Right ventricle myocardium inferior (tissue), 1 donor: Measurements from ENCODE around the gene MAST3. TPM values are rescaled to one million over a fixed set of nuclear protein-coding genes. Genes with fewer than 3 reads are reported as not detected.
A peak's percentile ranks its signal among the peaks of the same experiment; 100 is the strongest.
"Not testable (repeated sequence)": the region's sequence is repeated elsewhere in the genome, so short reads cannot be mapped to it uniquely, and the experiment has no call there.

Source experiments
- ATAC-seq: fragments of 200-7000 bp; cut with Tn5 transposase; one replicate; pipeline ENCODE4 v1.9.1; 2020; ENCODE audit warnings: mild to moderate bottlenecking, moderate library complexity
- DNase-seq: peaks from one replicate; pipeline ENCODE4 v3.0.0; 2021; ENCODE audit errors: missing footprints
- intact Hi-C: fragments of 100-400 bp; cut with DNase I; formaldehyde crosslinking; loops from one replicate; pipeline ENCODE4 v1.11.0; 2022
- total RNA-seq: library from RNA; stranded (reverse); fragmentation: NEBNext Ultra II Directional; extraction: Animal tissue kit (Norgen Biotek cat#: 25700); gene quantifications from one replicate; pipeline ENCODE4 v1.2.1, GENCODE V29; 2021
- donor health status: DM: no; HTN: yes; CAD: no; lungs with severe emphysema.

The MAST3 gene
- total RNA-seq, 1 donor from 2014 or later = 5.5 TPM

DNA sequence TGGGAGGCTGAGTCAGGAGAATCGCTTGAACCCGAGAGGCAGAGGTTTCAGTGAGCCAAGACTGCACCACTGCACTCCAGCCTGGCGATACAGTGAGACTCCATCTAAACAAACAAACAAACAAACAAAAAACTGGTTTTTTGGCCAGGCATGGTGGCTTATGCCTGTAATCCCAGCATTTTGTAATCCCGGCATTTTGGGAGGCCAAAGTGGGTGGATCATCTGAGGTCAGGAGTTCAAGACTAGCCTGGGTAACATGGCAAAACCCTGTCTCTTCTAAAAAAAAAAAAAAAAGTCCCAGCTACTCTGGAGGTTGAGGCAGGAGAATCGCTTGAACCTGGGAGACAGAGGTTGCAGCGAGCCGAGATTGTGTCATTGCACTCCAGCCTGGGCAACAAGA, 7.7 kb downstream of the MAST3 start:
- intact Hi-C loops, DNase-seq, ATAC-seq: not testable (repeated sequence)

DNA sequence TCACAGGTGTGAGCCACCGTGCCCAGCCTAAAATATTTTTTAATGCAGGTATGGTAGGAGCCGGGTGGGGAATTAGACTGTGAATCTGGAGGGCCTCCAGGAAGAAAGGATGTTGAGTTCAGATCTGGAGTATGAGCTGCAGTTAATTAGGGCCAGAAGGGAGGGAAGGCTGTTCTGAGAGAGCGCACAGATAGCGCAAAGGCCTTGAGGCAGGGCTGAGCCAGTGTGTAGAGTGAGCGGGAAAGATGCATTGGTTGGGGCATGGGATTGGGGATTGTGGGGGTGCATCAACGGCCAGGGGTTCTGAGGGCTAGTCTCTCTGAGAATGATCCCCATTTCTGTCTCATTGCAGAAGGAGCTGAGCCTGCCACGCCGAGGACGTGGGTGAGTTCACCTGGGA, 9.7 kb downstream of the MAST3 start:
- DNase-seq (no peak), ATAC-seq (no peak)
- intact Hi-C loops = no loop called here

DNA sequence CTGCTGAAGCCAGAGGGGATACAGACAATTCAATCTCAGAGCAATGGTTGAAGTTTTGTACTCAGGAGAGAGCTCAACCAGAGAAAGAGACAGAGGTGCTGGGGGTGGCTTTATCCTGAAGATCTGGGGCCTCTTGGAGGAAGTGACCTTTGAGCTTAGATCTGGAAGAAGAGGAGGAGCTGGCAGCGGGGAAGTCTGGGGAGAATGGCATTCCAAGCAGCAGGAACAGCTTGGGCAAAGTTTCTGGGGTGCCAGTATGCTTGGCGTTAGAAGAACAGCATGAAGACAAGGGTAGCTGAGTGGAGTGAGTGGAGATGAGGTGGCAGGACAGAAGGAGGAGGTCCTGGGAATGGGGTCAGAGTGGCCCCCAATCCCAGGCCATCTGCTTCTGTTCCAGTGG, 11.3 kb downstream of the MAST3 start:
- ATAC-seq (no peak), DNase-seq (no peak)
- intact Hi-C loops = no loop called here

DNA sequence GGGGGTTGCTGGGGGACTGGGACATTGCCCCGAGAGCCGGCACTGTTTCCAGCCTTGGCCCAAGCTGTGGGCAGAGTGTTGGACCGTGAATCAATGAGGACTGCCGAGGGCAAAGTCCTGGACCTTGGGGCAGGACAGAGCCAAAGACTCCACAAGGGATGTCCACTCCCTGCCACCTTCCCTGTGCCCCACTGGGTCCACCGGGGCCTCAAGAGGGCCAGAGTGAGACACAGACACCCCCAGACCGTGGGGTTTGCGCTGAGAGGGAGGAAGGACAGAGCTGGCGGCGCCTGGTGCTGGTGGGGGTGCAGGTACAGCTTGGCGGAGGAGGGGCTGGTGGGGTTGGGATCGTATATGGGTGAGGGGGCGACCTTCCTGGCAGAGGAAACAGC, 11.8 kb downstream of the MAST3 start:
- DNase-seq = peak; percentile 64
- ATAC-seq = no peak
- intact Hi-C loops = no loop called here

DNA sequence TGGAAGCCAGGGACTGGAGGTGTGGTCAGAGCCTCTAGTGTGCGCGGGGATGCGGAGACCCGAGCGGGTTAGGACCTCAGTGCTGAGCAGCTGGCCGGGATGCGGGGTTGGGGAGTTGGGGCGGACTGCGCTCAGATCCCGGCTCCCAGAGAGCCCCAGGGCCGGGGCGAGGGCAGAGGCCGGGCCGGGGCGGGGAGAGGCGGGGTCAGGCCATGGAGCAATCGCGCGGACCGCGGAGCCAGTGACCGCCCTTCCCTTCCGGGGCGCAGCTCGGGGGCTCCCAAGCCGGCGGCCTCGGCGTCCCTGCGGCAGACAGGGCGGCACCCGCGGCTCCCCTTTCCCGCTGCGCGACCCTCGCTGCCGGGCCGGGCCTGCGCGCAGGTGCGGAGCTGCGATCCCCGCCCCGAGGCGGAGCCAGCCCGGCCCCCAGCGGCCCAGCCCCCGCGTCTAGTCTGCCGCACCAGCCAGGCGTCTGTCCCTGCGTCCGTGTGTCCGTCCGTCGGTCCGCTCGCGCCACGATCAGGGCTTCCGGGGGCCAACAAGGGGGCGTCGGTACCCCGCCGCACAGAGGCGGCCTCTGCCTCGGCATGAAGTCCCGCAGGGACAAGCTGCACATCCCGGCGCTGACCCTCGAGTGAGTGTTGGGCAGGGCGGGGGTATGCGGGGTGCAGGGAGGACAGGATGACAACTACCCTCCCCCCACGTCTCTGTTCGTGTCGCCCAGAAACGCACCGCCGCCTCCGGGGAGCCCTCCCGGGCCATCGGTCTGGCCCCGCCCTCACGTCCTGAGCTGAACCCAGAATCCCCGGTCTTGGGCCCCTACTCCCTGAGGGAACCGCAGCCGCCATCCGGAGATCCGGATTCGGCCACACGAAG, 12.4 kb downstream of the MAST3 start:
- intact Hi-C loops = no loop called here
- peak; percentile 81 for ATAC-seq
- DNase-seq = peak; percentile 92

DNA sequence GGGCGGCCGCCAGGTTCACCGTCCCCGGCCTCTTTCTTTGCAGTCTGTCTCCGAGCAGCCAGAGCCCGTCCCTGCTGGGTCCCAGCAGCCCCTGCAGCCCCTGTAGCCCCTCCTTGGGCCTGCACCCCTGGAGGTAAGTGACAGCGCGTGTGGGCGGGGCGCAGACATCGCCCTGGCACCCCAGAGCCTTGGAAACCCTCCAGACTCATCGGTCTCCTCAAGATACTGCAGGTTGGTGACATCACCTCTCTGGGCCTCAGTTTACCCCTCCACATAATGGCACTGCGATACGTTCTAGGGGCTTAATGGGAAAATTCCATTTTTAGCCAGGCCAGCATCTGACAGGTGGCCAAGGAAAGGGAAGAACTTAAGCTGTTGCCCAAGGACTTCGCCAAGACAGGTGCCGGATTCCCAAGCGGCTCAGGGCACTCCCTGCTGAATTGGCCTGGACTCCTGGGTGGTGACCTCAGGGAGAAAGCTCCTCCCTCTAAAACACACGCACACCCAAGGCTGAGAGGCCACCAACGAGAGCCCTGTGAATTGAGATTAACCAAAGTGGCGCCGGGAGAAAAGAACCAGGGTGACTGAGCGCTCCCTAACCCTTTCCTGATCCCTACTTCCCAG, 13.1 kb downstream of the MAST3 start:
- intact Hi-C loops = no loop called here
- DNase-seq (peak; percentile 40), ATAC-seq (no peak)

DNA sequence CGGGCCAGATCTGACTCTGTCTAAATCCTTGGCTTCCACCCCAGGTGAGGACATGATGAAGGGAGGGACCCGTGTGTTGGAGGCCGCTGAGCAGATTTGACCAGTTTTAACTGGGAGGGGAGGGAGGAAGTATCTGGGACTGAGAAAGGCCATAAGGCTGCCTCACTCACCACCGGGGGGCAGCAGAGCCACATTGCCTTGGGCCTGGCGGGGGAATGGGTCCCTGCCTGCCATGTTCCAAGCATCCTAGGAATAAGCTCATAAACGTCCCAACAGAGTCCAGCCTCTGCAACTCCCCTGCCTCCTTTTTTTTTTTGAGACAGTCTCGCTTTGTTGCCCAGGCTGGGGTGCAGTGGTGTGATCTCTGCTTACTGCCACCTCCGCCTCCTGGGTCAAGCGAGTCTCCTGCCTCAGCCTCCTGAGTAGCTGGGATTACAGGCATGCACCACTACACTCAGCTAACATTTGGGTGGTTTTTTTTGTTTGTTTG, 15.5 kb downstream of the MAST3 start:
- peak; percentile 70 for ATAC-seq

DNA sequence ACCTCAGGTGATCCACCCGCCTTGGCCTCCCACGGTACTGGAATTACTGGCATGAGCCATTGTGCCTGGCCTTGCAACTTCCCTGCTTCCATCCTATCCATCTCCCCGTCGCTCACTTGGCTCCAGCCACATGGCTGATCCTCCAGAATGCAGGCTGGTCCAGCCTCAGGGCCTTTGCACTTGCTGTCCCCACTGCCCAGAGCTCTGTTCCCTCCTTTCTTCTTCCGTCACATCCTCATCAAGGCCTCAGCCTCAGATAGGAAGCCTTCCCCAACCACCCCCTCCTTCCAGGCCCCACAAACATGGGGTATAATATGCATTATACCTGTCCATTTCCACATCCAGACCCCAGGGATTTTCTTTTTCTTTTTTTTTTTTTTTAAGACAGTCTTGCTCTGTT, 16.2 kb downstream of the MAST3 start:
- DNase-seq (peak; percentile 47), ATAC-seq (no peak)
- intact Hi-C loops = loop anchor here (1.0 to 2.0 kb wide), 2 partner anchors 55 to 138 kb away; no protein-coding TSS in a partner anchor

More for the DNA sequence above, 15.5 kb downstream of the MAST3 start:
- DNase-seq = peak; percentile 91
- intact Hi-C loops = loop anchor here (1.0 to 2.0 kb wide), 2 partner anchors 56 to 139 kb away; no protein-coding TSS in a partner anchor

DNA sequence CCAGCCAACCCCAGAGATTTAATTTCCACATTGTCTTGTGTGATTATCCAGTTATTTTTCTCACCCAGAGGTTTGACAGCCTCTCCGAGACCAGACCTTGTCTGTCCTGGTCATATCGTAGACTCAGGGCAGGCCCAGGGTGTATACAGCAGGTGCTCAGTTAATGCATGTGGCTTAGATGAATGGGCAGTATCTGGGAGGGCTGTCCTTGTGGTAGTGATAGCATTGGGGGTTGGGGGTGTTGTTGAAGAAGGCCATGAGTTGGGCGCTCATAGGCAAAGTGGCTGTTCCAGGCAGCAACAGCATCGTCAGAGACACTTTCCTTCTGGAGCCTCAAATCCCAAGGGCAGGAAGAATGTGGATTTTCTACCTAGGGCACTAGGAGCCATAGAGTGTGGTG, 16.9 kb downstream of the MAST3 start:
- DNase-seq (peak; percentile 4), ATAC-seq (no peak)
- intact Hi-C loops = no loop called here

DNA sequence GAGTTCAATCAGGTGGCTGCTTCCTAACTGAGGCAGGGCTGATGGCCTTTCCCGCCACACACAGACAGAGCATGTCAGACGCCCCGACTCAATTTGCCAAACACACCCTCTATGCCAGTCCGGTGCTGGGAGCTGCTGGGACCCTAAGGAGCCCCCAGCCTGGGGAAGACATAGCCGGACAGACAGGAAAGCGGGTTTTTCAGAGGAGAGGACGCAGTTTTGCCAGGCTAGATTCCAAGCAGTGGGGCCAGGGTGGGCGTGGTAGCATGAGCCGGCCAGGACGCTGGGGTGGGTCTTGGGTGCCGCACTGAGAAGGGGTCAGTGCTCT, 19.8 kb downstream of the MAST3 start:
- DNase-seq (no peak), ATAC-seq (no peak)
- intact Hi-C loops = no loop called here

DNA sequence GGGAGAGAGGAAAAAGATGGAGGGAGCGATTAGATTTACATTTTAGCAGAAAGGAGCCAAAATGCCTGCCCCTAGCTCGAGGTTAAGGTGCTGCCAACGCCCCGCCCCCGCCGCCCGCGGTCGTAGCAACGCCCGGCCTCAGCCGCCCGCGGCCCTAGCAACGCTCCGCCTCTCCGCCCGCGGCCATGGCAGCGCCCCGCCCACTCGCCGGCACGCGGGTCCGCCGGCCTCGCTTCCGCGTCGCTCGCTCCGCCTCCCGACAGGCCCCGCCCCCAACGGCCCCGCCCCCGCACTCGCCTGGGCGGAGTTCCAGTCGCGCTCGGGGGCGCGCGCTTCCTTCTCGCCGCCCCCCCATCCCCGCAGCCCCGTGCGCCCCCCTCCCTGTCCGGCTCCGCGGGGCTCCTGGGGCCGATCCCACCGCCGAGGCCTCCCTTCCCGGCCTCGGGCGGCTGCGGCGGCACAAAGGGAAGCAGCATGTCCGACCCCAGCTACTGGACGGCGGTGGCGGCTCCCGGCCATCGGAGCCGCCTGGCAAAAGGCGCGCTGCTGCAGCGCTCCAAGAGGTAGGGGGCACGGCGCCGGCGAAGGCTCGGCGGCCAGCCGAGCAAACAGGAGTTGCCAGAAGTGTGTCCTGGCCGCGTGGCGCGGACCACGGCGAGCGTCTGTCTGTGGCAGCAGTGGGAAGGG, 20.3 kb downstream of the MAST3 start:
- peak; percentile 95 for ATAC-seq

DNA sequence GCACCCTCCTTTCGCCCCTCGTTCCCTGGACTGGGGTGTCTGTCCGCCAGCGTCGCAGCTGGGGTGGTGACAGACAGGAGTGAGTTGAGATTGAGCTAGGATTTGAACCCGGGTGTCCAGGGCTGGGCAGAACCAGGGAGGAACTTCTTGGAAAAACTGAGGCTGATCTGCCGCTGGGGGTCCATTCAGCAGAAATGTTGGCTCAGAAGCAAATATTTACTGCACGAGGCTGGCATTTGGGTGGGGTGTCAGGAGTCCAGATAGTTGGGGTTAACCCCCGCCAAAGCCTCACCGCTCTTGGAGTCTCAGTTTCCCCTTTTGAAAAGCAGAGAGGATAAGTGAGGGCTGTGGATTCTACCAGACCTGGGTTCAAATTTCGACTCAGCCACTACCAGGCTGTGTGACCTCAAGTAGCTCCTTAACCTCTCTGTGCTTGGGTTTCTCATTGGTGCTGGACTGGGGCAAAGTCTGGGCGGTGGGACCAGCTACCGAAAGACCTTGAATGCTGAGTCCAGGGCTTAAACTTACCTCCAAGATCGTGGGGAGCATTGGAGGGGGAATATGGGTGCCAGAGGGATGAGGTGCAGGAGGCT, 20.9 kb downstream of the MAST3 start:
- no peak for ATAC-seq
- intact Hi-C loops = loop anchor here (2.0 kb wide), 1 partner anchor 34 kb away; the partner anchor contains the start of gene PIK3R2
- DNase-seq = peak; percentile 23

More for the DNA sequence above, 20.3 kb downstream of the MAST3 start:
- peak; percentile 95 for DNase-seq
- intact Hi-C loops = loop anchor here (2.0 kb wide), 1 partner anchor 35 kb away; the partner anchor contains the start of gene PIK3R2

DNA sequence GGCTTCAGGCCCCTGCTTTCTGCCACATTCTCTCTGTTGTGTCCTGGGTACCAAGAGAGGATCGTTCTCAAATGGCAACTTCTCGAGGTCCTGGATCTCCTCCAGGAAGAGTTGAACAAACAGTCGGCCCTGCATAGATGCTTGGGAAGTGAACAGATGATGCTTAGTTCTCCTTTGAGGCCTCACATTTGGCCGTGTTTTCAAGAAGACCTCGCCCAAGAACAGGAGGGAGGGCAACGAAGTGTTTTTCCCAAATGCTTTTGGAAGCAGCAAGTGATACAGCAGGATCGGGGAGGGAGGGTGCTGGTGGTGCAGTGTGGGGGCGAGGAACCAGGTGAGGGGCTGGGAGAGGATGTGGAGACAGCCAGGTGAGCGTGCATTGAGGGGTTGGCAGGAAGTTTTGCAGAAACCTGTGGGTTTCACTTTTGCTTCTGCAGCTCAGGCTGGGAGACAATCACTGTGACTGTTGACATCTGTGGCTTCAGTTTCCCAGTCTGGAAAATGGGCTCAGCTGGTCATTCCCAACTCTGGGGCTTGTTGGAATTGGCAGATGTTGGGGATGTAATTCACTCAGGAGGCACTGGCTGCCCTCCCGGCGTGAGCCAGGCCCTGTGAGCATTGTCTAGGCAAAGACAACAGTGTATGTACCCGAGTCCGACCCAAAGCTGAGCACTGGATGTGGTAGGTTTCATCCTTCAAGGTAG, 21.6 kb downstream of the MAST3 start:
- intact Hi-C loops = loop anchor here (2.0 kb wide), 1 partner anchor 34 kb away; the partner anchor contains the start of gene PIK3R2
- no peak for ATAC-seq
- peak; percentile 41 for DNase-seq

DNA sequence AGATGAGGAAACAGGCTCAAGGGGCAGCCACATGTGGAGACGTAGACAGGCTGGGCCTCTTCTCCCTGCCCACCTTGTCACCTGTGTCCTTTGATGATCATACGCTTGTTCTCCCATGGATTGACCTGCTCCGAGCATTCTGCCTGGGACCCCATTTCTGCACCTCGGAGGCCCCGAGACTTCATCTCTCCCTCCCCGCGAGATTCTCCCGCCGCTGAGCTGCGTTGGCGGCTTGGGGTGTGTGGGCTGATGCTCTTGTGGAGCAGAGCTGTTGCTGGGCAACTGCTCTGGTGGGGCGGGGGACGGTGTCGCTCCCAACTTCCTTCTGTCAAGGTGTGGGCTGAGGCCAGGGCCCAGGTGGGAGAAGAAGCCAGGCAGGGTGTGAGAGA, 22.1 kb downstream of the MAST3 start:
- DNase-seq (peak; percentile 50), ATAC-seq (no peak)
- intact Hi-C loops = loop anchor here (2.0 kb wide), 1 partner anchor 33 kb away; the partner anchor contains the start of gene PIK3R2

DNA sequence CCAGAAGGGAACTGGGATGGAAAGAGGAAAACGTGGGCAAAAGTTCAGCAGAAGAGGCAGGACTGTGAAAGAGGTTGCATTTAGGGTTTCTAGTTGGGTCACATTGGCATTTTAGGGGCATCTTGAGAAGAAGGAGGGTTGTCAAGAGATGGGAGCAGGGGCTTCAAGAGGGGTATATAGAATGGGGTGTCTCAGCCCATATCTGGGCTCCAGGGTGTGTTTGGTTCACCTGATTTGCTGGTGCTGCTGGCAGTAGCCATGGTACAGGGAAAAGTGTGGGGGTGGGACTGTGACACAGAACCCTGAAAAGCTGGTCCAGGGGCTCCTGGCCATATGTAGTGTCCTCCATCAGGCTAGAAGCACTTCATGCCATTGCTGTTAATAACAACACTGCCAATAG, 22.5 kb downstream of the MAST3 start:
- intact Hi-C loops = no loop called here
- no peak for DNase-seq
- no peak for ATAC-seq

DNA sequence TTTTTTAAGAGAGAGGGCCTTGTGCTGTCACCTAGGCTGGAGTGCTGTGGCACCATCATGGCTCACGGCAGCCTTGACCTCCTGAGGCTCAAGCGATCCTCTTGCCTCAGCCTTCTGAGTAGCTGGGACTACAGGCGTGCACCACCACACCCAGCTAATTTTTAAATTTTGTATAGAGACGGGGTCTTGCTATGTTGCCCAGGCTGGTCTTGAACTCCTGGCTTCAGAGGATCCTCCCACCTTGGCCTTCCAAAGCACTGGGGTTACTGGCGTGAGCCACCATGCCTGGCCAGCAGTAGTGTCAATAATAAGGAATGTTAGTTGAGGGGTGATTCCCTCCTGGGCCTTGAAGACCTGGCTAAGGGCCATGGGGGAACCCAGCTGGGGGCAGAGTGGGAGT, 23.6 kb downstream of the MAST3 start:
- intact Hi-C loops = no loop called here
- peak; percentile 40 for DNase-seq
- no peak for ATAC-seq

DNA sequence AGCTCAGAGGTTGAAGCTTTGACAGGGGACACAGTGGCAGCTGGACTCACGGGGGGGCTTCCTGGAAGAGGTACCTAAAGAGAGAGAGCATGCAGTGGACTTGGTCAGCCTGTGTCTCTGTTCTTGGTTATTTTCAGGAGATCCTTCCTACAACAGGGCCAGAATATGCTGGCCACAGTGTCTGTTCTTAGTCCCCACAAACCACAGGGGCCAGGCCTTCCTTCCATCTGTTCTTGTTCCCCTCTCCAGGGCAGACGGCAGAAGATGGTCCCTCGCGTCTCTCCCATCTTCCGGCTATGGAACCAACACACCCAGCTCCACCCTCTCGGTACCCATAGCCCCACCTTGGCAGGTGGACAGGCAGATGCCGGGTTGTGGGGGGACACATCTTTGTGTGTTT, 24.8 kb downstream of the MAST3 start:
- intact Hi-C loops = no loop called here
- ATAC-seq = no peak
- DNase-seq = peak; percentile 9
